Endodermal cell (in vitro differentiated cells): Measurements from ENCODE around the gene FCN2. TPM values are rescaled to one million over a fixed set of nuclear protein-coding genes. Genes with fewer than 3 reads are reported as not detected.
A peak's percentile ranks its signal among the peaks of the same experiment; 100 is the strongest.

Experiments
- DNase-seq: peaks from one replicate; pipeline ENCODE4 v3.0.0-alpha.2; 2017
- H3K27ac ChIP-seq: 2 replicates; pipeline ENCODE4 v1.5.1; 2013; ENCODE audit warnings: mild to moderate bottlenecking, low read depth, low read length, moderate library complexity
- H3K27me3 ChIP-seq: 2 replicates; pipeline ENCODE4 v1.6.1; 2013; ENCODE audit warnings: mild to moderate bottlenecking, low read length, moderate library complexity; ENCODE audit not compliant: insufficient read depth, control insufficient read depth, poor library complexity, severe bottlenecking
- H3K36me3 ChIP-seq: 2 replicates; pipeline ENCODE4 v1.7.0; 2013; ENCODE audit warnings: mild to moderate bottlenecking, low read length, moderate library complexity; ENCODE audit not compliant: control insufficient read depth, insufficient read depth
- H3K4me1 ChIP-seq: one replicate; pipeline ENCODE4 v1.7.0; 2013; ENCODE audit warnings: low read length; ENCODE audit not compliant: control insufficient read depth, insufficient read depth
- H3K4me3 ChIP-seq: 2 replicates; pipeline ENCODE4 v1.5.1; 2013; ENCODE audit warnings: mild to moderate bottlenecking, low read length, moderate library complexity
- H3K9ac ChIP-seq: 2 replicates; pipeline ENCODE4 v1.6.1; 2013; ENCODE audit warnings: mild to moderate bottlenecking, low read length, moderate library complexity; ENCODE audit not compliant: poor library complexity, severe bottlenecking; ENCODE audit errors: extremely low read depth
- H3K9me3 ChIP-seq: 2 replicates; pipeline ENCODE4 v1.6.1; 2013; ENCODE audit warnings: mild to moderate bottlenecking, low read length, moderate library complexity; ENCODE audit not compliant: control insufficient read depth
- H3K27ac Mint-ChIP-seq: 2 replicates; pipeline ENCODE4 v1.8.0; 2020; ENCODE audit warnings: mixed read lengths
- H3K27me3 Mint-ChIP-seq: 2 replicates; pipeline ENCODE4 v1.8.0; 2021; ENCODE audit warnings: mild to moderate bottlenecking, mixed read lengths; ENCODE audit not compliant: insufficient read depth
- H3K36me3 Mint-ChIP-seq: 2 replicates; pipeline ENCODE4 v1.8.0; 2020; ENCODE audit warnings: low read depth, mixed read lengths
- H3K4me1 Mint-ChIP-seq: 2 replicates; pipeline ENCODE4 v1.8.0; 2020; ENCODE audit warnings: mixed read lengths
- H3K4me3 Mint-ChIP-seq: 2 replicates; pipeline ENCODE4 v1.8.0; 2020; ENCODE audit warnings: mild to moderate bottlenecking, moderate library complexity, mixed read lengths
- H3K9me3 Mint-ChIP-seq: 2 replicates; pipeline ENCODE4 v1.8.0; 2020; ENCODE audit warnings: mild to moderate bottlenecking, mixed read lengths
- WGBS, 2 experiments: methylation state at CpG; one replicate each; pipeline versions ENCODE4 v1.1.5 to v1.1.7; 2013; ENCODE audit warnings: missing lambda C conversion rate in 2 of 2, mixed read lengths in 1 of 2; ENCODE audit not compliant: insufficient coverage in 1 of 2, insufficient read length in 1 of 2; 5-methylcytosine and 5-hydroxymethylcytosine counted together
- microRNA-seq: library from miRNA; unstranded; fragments of <30 nt; microRNA quantifications from one replicate; pipeline ENCODE4 v1.2.0, GENCODE V29; 2020; ENCODE audit warnings: borderline microRNAs expressed
- total RNA-seq, 2 donors: library from RNA; stranded (reverse); fragmentation: NEBNext Ultra II Directional in 1 of 2; extraction: Animal tissue kit (Norgen Biotek cat#: 25700) in 1 of 2; gene quantifications; 2 replicates in 1 of 2; 3 replicates in 1 of 2; pipeline ENCODE4 v1.2.1, GENCODE V29; 2021
- TF ChIP-seq, protein P1 (sequence below): fragments of 200-600 bp; sonication (generic); conservative IDR thresholded peaks from 2 replicates; pipeline ENCODE4 v1.5.0; 2021; ENCODE audit warnings: antibody characterized with exemption, mild to moderate bottlenecking

Gene FCN2
- total RNA-seq, 2 donors from 2014 or later, result not detected

DNA sequence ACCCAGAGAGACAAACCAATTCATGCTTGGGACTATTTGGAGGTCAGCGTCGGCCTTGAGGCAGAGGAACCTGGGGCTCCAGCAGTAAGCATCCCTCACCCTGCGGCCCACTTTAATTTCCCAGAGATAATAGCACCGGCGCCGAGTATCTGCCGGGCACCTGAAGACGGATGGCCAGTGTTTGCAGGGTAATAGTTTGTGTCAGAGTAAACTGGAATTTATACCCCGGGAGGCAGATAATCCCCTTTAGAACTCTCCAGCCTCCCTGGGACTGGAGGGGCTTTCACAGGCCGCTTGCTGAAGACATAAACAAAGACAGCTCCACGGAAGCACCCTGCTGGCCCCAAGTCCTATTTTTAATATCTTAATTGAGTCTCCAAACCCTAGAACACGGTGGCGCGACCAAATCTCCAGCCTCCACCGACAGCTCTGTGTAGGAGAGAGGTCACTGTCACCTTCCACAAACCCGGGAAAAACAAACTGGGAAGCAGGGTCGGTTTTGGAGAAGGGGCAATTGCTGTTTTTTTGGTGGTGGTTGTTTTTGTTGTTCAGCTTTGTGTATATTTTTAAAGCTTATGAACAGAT, 54.5 kb downstream of the FCN2 start:
- WGBS, 2 experiments, result 66 to 69% methylated on average over 11 to 17 of the region's 17 CpGs
- peaks cover 20% of the 10 kb centered on the region for H3K4me1 Mint-ChIP-seq
- no peak overlapping the region for H3K27ac Mint-ChIP-seq
- TF ChIP-seq, protein P1, sequence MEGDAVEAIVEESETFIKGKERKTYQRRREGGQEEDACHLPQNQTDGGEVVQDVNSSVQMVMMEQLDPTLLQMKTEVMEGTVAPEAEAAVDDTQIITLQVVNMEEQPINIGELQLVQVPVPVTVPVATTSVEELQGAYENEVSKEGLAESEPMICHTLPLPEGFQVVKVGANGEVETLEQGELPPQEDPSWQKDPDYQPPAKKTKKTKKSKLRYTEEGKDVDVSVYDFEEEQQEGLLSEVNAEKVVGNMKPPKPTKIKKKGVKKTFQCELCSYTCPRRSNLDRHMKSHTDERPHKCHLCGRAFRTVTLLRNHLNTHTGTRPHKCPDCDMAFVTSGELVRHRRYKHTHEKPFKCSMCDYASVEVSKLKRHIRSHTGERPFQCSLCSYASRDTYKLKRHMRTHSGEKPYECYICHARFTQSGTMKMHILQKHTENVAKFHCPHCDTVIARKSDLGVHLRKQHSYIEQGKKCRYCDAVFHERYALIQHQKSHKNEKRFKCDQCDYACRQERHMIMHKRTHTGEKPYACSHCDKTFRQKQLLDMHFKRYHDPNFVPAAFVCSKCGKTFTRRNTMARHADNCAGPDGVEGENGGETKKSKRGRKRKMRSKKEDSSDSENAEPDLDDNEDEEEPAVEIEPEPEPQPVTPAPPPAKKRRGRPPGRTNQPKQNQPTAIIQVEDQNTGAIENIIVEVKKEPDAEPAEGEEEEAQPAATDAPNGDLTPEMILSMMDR, result no peak
- no peaks in the 10 kb centered on the region for H3K36me3 ChIP-seq
- no peak overlapping the region for H3K9ac ChIP-seq
- H3K4me3 ChIP-seq, result no peak overlapping the region
- no peak for DNase-seq
- H3K27ac ChIP-seq, result peak overlapping the region; percentile 80
- H3K4me3 Mint-ChIP-seq, result no peak overlapping the region
- peaks cover 1% of the 10 kb centered on the region for H3K27me3 Mint-ChIP-seq
- no peaks in the 10 kb centered on the region for H3K9me3 ChIP-seq
- H3K9me3 Mint-ChIP-seq, result no peaks in the 10 kb centered on the region
- H3K27me3 ChIP-seq, result no peaks in the 10 kb centered on the region
- H3K36me3 Mint-ChIP-seq, result no peaks in the 10 kb centered on the region
- H3K4me1 ChIP-seq, result peaks cover 6% of the 10 kb centered on the region

DNA sequence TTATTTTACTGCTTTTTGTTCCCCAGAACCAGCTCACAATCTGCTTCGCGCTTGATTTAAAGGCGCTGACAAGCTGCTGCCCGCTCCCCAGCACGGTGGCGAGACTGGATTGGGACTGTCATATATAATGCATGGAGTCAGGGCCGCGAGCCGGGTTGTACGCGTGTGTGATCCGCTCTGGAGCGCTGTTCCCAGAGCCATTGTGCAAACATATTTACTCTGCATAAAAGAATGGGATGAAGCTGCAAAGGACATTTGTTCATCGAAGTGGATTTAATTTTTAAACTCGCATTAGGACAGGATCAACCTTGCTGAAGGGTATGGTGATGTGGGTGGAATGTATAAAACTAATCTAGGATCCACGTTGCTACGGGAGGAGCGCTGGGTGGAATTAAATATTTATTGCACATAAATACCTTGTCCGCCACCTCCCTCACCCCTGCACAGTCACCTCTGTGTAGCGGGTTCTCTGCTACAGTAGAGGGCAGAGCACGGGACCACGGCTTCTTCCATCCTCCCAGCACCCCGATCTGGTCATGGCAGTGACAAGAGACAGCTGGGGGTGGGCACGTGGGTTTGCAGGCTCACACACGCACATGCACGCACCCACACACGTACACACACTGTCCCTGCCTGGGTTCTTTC, 55.2 kb downstream of the FCN2 start:
- peaks cover 20% of the 10 kb centered on the region for H3K4me1 Mint-ChIP-seq
- H3K27me3 Mint-ChIP-seq, result peaks cover 1% of the 10 kb centered on the region
- H3K9me3 Mint-ChIP-seq, result no peaks in the 10 kb centered on the region
- no peak overlapping the region for H3K9ac ChIP-seq
- H3K27ac ChIP-seq, result peak overlapping the region; percentile 80
- no peak overlapping the region for H3K4me3 ChIP-seq
- no peaks in the 10 kb centered on the region for H3K36me3 ChIP-seq
- TF ChIP-seq, protein P1, result no peak
- DNase-seq, result no peak
- no peaks in the 10 kb centered on the region for H3K27me3 ChIP-seq
- peaks cover 6% of the 10 kb centered on the region for H3K4me1 ChIP-seq
- H3K36me3 Mint-ChIP-seq, result no peaks in the 10 kb centered on the region
- H3K27ac Mint-ChIP-seq, result no peak overlapping the region
- WGBS, 2 experiments, result 91 to 92% methylated on average over 25 to 27 of the region's 27 CpGs
- no peaks in the 10 kb centered on the region for H3K9me3 ChIP-seq
- no peak overlapping the region for H3K4me3 Mint-ChIP-seq

DNA sequence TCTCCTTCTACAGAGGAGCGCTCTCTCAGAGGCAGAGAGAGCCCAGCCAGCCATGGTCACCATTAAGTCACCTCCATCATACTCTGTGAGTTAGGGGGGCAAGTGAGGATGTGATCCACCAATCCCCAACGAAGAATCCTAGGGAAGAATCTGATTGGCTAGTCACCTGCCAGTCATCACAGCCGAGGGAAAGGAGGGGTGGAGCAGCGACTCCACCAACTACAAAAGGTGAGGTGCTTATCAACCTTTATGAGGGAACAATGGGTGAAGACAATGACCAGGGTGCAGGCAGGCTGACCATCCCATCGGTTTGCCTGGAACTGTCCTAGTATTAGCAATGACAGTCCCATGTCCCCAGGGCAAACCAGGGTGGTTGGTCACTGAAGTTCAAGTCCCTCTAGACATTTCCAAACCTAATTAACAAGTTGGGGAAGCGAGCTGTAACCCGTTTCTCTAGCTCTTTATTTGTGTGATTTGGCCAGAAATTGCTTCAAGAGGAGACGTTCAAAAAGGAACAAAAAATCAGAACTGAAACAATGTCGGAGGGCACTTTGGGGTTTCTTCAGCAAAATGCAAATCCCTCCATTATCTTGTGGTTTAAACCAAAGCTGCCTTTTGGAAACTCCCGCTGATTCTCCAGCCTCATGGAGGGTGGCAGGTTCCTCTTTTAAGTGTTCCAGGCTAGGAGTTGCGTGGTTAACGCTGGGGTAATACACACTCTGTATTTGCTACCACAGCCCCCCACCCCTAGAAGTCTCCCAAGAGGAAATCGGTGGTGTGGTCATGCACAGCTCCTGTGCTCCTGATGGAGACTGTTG, 55.9 kb downstream of the FCN2 start:
- peaks cover 4% of the 10 kb centered on the region for H3K4me1 ChIP-seq
- H3K4me1 Mint-ChIP-seq, result peaks cover 14% of the 10 kb centered on the region
- H3K4me3 Mint-ChIP-seq, result no peak overlapping the region

More for the DNA sequence above, 55.9 kb downstream of the FCN2 start:
- H3K27ac Mint-ChIP-seq, result no peak overlapping the region
- H3K9me3 Mint-ChIP-seq, result no peaks in the 10 kb centered on the region
- no peak overlapping the region for H3K9ac ChIP-seq
- H3K36me3 ChIP-seq, result no peaks in the 10 kb centered on the region
- WGBS, 2 experiments, result 91 to 93% methylated on average over 10 to 13 of the region's 13 CpGs
- H3K27me3 Mint-ChIP-seq, result peaks cover 1% of the 10 kb centered on the region
- H3K27me3 ChIP-seq, result no peaks in the 10 kb centered on the region
- no peak for DNase-seq
- H3K36me3 Mint-ChIP-seq, result no peaks in the 10 kb centered on the region
- no peak overlapping the region for H3K4me3 ChIP-seq
- H3K9me3 ChIP-seq, result no peaks in the 10 kb centered on the region
- TF ChIP-seq, protein P1, result no peak
- peak overlapping the region; percentile 80 for H3K27ac ChIP-seq

Small RNAs within 50 kb of the gene (microRNA-seq; reads per million reads assigned to microRNA genes)
- gene MIR3689A (not detected), gene MIR3689B (not detected), gene MIR3689C (not detected), gene MIR3689D1 (not detected), gene MIR3689D2 (not detected), gene MIR3689E (not detected), gene MIR3689F (not detected)

Other genes starting within 250 kb of the FCN2 start
- 10 to 100 TPM; 65.3 to 76.6 TPM for gene COL5A1, start 239.0 kb upstream of the FCN2 start, total RNA-seq
- not detected for gene FCN1, start 37.1 kb downstream of the FCN2 start, total RNA-seq
- gene OLFM1, start 206.9 kb downstream of the FCN2 start, total RNA-seq, result 10 to 100 TPM; 11.0 to 23.2 TPM